ENCODE measurements around the gene CREB3.

Gene CREB3

GRCh38 chr9:35732185-35732799 is at the start of gene CREB3, which contains the start of gene TLN1:
CREB3 (plus strand) TSS chr9:35732666; CDS start chr9:35732773, 107 bp downstream.
TLN1 (minus strand) TSS chr9:35732195; CDS start chr9:35725694, 6,501 bp downstream.
- DNase-seq (ENCODE audit: low read depth), result peak; percentile 94

GRCh38 chr9:35683323-35683722 is 49.1 kb upstream of the CREB3 start:
- DNase-seq (ENCODE audit: low read depth), result no peak

GRCh38 chr9:35684921-35685320 is 47.5 kb upstream of the CREB3 start:
- DNase-seq (ENCODE audit: low read depth), result no peak

GRCh38 chr9:35685506-35685905 is 47.0 kb upstream of the CREB3 start:
- no peak for DNase-seq (ENCODE audit: low read depth)

- DNase-seq (ENCODE audit: low read depth), result no peak
These were observed 46.0 kb upstream of the CREB3 start for GRCh38 chr9:35686222-35687203.

GRCh38 chr9:35687306-35687705 is 45.2 kb upstream of the CREB3 start:
- DNase-seq (ENCODE audit: low read depth), result no peak

- no peak for DNase-seq (ENCODE audit: low read depth)
These were observed 44.4 kb upstream of the CREB3 start for GRCh38 chr9:35687972-35688557.

- no peak for DNase-seq (ENCODE audit: low read depth)
These were observed 43.6 kb upstream of the CREB3 start for GRCh38 chr9:35688558-35689541.

GRCh38 chr9:35689542-35690293 is 42.7 kb upstream of the CREB3 start, which contains the start of gene TPM2:
TPM2 (minus strand) TSS chr9:35689925; CDS start chr9:35689817, 108 bp downstream.
- no peak for DNase-seq (ENCODE audit: low read depth)

GRCh38 chr9:35690294-35690613 is 42.2 kb upstream of the CREB3 start:
- no peak for DNase-seq (ENCODE audit: low read depth)

GRCh38 chr9:35690614-35691333 is 41.7 kb upstream of the CREB3 start:
- peak; percentile 14 for DNase-seq (ENCODE audit: low read depth)

- DNase-seq (ENCODE audit: low read depth), result no peak
These were observed 41.2 kb upstream of the CREB3 start for GRCh38 chr9:35691334-35691650.

- no peak for DNase-seq (ENCODE audit: low read depth)
These were observed 40.6 kb upstream of the CREB3 start for GRCh38 chr9:35691757-35692301.

GRCh38 chr9:35695943-35696401 is 36.5 kb upstream of the CREB3 start:
- no peak for DNase-seq (ENCODE audit: low read depth)

- DNase-seq (ENCODE audit: low read depth), result peak; percentile 25
These were observed 35.8 kb upstream of the CREB3 start for GRCh38 chr9:35696520-35697215.

- DNase-seq (ENCODE audit: low read depth), result no peak
These were observed 35.0 kb upstream of the CREB3 start for GRCh38 chr9:35697486-35697885.

- no peak for DNase-seq (ENCODE audit: low read depth)
These were observed 34.2 kb upstream of the CREB3 start for GRCh38 chr9:35698231-35698630.

- DNase-seq (ENCODE audit: low read depth), result no peak
These were observed 32.4 kb upstream of the CREB3 start for GRCh38 chr9:35700031-35700430.

- DNase-seq (ENCODE audit: low read depth), result no peak
These were observed 31.5 kb upstream of the CREB3 start for GRCh38 chr9:35700942-35701341.
